ENCODE data around the gene NDUFB5.

Gene NDUFB5

GRCh38 chr3:179670311-179670710 lies 65.7 kb downstream of the NDUFB5 start:
- no peak overlapping the region for H3K9ac ChIP-seq (ENCODE audit: low read length)
- H3K4me3 ChIP-seq (ENCODE audit: low read length), result no peak overlapping the region
- no peaks in the 10 kb centered on the region for H3K4me1 ChIP-seq (ENCODE audit: control insufficient read depth, insufficient read depth, low read length)
- no peak overlapping the region for H3K27ac ChIP-seq (ENCODE audit: low read depth, low read length)
- H3K27me3 ChIP-seq (ENCODE audit: control insufficient read depth, insufficient read depth, low read length), result no peaks in the 10 kb centered on the region
- no peaks in the 10 kb centered on the region for H3K36me3 ChIP-seq (ENCODE audit: control insufficient read depth, insufficient read depth, low read length)

- Histone ChIP-seq H3K36me3 (ENCODE audit: control insufficient read depth, insufficient read depth, low read length) (no peaks in the 10 kb centered on the region), H3K9ac (ENCODE audit: low read length) (no peak overlapping the region), H3K4me1 (ENCODE audit: control insufficient read depth, insufficient read depth, low read length) (no peaks in the 10 kb centered on the region), H3K27ac (ENCODE audit: low read depth, low read length) (no peak overlapping the region), H3K27me3 (ENCODE audit: control insufficient read depth, insufficient read depth, low read length) (no peaks in the 10 kb centered on the region), H3K4me3 (ENCODE audit: low read length) (no peak overlapping the region)
Measured at GRCh38 chr3:179671309-179671708, 66.7 kb downstream of the NDUFB5 start.

- no peaks in the 10 kb centered on the region for H3K27me3 ChIP-seq (ENCODE audit: control insufficient read depth, insufficient read depth, low read length)
- no peaks in the 10 kb centered on the region for H3K36me3 ChIP-seq (ENCODE audit: control insufficient read depth, insufficient read depth, low read length)
- H3K4me1 ChIP-seq (ENCODE audit: control insufficient read depth, insufficient read depth, low read length), result no peaks in the 10 kb centered on the region
- no peak overlapping the region for H3K4me3 ChIP-seq (ENCODE audit: low read length)
- H3K27ac ChIP-seq (ENCODE audit: low read depth, low read length), result no peak overlapping the region
- H3K9ac ChIP-seq (ENCODE audit: low read length), result no peak overlapping the region
Measured at GRCh38 chr3:179671747-179672242, 67.2 kb downstream of the NDUFB5 start.

GRCh38 chr3:179672918-179673317 lies 68.3 kb downstream of the NDUFB5 start:
- no peaks in the 10 kb centered on the region for H3K36me3 ChIP-seq (ENCODE audit: control insufficient read depth, insufficient read depth, low read length)
- no peak overlapping the region for H3K4me3 ChIP-seq (ENCODE audit: low read length)
- H3K27ac ChIP-seq (ENCODE audit: low read depth, low read length), result no peak overlapping the region
- H3K9ac ChIP-seq (ENCODE audit: low read length), result no peak overlapping the region
- H3K4me1 ChIP-seq (ENCODE audit: control insufficient read depth, insufficient read depth, low read length), result no peaks in the 10 kb centered on the region
- H3K27me3 ChIP-seq (ENCODE audit: control insufficient read depth, insufficient read depth, low read length), result no peaks in the 10 kb centered on the region

DNA sequence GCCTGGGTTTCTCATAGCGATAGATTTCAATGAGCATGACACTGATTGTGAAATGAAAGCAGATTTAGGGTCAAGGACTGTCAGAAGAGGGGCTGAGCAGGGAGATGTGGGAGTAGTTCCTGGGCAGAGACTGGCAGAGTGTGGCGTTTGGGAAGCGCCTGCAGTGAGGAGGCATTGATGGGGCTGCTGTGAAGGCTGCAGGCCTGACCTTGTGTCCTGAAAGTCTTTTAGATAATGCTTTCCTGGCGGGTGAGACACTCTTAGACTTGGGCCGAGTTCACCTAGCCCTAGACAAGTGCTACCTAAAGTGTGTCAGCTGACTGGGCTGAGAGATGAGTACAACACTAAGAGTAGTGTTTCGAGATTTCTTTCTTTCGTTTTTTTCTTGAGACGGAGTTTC lies 68.9 kb downstream of the NDUFB5 start:
- no peaks in the 10 kb centered on the region for H3K36me3 ChIP-seq (ENCODE audit: control insufficient read depth, insufficient read depth, low read length)
- H3K27me3 ChIP-seq (ENCODE audit: control insufficient read depth, insufficient read depth, low read length), result no peaks in the 10 kb centered on the region
- H3K4me1 ChIP-seq (ENCODE audit: control insufficient read depth, insufficient read depth, low read length), result no peaks in the 10 kb centered on the region
- H3K9ac ChIP-seq (ENCODE audit: low read length), result no peak overlapping the region
- no peak overlapping the region for H3K27ac ChIP-seq (ENCODE audit: low read depth, low read length)
- no peak overlapping the region for H3K4me3 ChIP-seq (ENCODE audit: low read length)

DNA sequence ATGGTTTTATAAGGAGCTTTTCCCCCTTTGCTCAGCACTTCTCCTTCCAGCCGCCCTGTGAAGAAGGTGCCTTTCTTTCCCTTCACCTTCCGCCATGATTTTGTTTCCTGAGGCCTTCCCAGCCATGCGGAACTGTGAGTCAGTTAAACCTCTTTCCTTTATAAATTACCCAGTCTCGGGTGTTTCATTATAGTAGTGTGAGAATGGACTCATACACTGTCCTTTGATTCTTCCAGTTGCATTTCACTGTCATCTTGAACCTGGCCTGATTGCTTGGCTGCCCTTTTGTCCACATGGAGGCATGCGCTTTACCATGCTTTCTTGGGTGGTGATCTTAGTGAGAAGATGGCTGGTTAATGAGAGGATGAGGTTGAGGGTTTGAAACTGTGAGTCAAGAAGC lies 71.5 kb downstream of the NDUFB5 start:
- H3K4me3 ChIP-seq (ENCODE audit: low read length), result no peak overlapping the region
- H3K9ac ChIP-seq (ENCODE audit: low read length), result no peak overlapping the region
- no peaks in the 10 kb centered on the region for H3K27me3 ChIP-seq (ENCODE audit: control insufficient read depth, insufficient read depth, low read length)
- no peak overlapping the region for H3K27ac ChIP-seq (ENCODE audit: low read depth, low read length)
- H3K4me1 ChIP-seq (ENCODE audit: control insufficient read depth, insufficient read depth, low read length), result no peaks in the 10 kb centered on the region
- no peaks in the 10 kb centered on the region for H3K36me3 ChIP-seq (ENCODE audit: control insufficient read depth, insufficient read depth, low read length)
